Activated CD4-positive, alpha-beta T cell treated with anti-CD3 and anti-CD28 coated beads for 4 hours (primary cell): ENCODE measurements around the gene CCDC106.

Source experiments
- DNase-seq, 2 donors: peaks; one replicate each; pipeline ENCODE4 v3.0.0-alpha.2; 2020

CCDC106 gene

DNA sequence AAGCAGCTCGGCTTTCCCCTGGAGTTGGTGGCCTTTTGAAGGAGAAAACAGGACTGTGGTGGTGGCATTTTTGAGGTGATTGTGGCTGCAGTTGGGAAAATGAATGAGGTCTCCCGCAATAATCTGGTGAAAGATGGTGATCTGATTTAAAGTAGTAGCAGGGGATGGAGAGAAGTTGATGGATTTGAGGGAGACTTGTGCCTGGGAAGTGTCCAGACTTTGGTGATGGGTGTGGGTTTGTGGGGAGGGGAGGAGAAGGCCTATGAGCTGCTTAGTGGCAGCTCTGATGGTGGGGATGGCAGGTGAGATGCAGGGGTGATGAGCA, 23.0 kb downstream of the CCDC106 start:
- no peak for DNase-seq

DNA sequence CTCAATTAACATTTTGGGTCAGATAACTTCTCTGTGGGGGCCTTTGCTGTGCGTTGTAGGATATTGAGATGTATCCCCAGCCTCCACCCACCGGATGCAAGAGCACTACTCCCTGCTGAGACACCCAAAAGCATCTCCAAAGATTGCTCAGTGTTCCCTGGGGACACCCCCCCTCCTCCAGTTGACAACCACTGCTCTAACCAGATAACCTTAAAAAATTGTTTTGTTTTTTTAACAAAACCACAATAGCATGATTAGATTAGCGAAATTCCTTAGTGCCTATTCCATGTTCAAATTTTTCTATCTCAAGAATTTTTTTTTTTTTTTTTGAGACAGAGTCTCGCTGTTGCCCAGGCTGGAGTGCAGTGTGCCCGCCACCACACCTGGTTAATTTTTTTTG, 24.4 kb downstream of the CCDC106 start:
- no peak for DNase-seq

DNA sequence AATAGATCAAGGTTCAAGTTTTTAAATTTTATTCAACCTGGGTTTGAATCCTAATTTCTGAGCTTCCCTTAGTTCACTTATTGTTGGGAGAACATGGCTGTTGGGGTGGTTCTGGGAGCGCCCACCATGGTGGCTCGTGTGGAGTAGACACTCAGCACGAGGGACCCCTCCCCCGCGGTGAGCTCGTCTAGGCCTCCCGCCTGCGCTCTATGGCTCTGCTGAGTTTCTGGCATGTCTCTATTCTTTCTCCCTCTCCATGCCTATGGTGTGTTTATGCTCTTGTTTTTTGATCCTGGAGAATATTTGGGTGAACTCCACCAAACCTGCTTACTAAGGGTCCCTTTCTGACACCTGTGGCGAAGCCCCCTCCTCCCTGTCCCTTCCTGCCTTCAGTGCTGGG, 25.5 kb downstream of the CCDC106 start:
- no peak for DNase-seq

DNA sequence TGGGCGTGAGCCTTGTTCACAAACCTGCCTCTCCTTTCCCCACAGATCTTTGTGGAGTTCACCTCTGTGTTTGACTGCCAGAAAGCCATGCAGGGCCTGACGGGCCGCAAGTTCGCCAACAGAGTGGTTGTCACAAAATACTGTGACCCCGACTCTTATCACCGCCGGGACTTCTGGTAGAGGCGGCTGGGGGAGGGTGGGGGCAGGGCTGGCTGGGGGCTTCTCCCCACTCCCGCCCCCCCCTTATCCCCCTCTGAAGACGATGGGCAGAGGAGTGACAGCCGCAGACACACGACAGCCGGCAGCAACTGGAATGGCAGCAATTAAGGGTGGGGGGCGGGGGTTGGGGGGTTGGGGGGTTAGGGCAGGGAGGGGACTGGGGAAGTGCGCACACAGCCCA, 25.9 kb downstream of the CCDC106 start:
- no peak for DNase-seq

DNA sequence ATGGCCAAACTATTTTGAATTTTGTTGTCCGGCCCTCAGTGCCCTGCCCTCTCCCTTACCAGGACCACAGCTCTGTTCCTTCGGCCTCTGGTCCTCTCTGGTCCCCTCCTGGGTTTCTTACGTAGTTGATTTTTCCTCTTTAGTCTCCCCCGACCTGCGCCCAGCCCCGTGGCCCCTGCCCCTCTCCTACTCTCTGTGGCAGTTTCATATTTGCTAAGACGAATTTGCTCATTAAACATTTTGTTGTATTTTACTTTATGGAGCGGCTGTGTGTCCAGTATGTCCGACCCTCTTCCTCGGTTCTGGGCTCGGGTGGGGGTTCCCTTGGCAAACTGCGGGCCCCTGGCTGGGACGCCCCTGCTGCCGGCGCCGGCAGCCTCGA, 26.4 kb downstream of the CCDC106 start:
- DNase-seq, result no peak

DNA sequence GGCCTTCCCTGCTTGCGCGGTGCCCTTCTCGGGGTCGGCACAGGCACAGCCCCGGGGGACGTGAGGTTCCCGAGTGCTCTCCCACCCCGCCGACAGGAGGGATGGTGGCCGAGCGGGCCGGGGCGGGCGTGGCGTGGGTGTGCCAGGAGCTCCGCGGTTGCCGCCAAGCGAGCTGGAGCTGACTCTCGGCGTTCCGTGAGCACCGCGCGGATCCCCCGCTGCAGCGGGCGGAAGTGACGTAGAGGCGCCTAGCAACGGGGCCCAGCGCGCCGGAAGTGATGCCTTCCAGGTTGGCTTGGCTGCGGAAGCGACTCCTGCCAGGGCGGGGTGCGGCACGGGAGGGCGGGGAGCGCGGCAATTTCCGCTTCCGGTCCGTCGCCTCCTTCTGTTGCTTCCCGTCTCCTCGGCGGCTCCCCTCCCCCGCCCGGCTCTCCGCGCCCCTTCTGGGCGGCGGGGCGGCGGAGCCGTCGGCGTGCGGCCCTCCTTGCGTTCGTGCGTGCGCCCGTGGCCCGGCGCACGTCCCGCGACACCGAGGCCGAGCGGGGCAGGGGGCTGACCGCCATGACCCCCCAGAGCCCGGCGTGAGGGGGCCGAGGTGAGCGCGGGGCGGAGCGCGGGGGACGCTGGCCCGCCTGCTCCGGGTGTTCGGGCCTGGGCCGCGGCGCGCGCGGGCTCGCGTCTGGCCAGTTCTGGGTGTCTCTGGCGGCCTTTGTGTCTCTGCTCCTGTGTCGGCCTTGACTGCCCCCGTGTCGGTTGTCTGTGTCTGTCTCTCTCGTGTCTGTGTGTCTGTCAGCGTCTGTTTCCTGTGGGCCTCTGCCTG, 27.0 kb downstream of the CCDC106 start, which contains the start of gene EPN1:
TSS of gene EPN1 (plus strand) at position 386 of the 820 bp plus-strand sequence. CDS start 3,402 bp downstream, outside the sequence.
- DNase-seq, result peak; percentile 97

DNA sequence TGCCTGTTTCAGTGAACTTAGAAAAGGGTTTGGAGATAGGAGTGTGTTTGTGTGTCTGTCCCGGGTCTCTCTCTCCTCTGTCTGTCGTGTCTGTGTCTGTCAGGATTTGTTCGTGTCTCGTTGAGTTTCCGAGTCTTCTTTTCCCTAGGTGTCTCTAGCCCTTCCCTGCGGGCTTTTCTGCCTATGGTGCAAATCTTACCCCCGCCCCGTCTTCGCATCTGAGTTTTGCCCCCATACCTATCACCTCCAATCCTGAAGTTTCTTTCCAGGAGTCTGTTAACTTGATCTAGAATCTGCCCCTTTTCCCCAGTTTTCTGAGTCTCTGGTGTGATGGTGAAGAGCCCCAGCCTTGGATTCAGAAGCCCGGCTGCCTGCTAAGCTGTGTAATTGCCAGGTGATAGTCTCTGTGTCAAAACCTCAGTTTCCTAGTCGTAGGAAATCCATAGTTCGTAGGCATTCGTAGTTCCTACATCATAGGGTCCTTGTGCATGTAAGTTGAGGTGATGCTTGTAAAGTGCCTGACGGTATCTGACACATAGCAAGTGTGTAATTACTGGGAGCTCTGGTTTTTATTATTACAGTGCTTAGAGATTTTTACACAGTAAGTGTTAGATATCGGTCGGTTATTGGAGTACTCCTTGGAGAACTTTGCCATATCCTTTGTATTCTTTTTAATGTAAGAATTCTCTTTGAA, 27.8 kb downstream of the CCDC106 start:
- no peak for DNase-seq

DNA sequence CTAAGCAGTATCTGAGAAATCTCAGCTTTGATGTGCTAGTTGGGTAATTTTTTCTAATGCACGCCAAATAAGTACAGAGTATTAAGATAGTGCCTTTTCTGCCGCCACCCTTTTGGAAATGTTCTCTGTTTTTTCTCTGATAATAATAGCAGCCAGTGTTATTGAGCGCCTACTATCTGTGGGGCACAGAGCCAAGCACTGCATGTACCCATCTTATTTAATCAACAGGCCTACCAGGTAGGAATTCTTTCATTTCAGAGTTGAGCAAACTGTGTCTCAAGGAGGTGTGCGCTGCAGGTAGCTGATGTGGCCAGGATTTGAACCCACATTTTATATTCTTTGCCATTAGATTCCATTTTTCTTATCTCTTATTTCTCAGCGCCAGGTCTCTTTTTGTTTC, 28.4 kb downstream of the CCDC106 start:
- no peak for DNase-seq

DNA sequence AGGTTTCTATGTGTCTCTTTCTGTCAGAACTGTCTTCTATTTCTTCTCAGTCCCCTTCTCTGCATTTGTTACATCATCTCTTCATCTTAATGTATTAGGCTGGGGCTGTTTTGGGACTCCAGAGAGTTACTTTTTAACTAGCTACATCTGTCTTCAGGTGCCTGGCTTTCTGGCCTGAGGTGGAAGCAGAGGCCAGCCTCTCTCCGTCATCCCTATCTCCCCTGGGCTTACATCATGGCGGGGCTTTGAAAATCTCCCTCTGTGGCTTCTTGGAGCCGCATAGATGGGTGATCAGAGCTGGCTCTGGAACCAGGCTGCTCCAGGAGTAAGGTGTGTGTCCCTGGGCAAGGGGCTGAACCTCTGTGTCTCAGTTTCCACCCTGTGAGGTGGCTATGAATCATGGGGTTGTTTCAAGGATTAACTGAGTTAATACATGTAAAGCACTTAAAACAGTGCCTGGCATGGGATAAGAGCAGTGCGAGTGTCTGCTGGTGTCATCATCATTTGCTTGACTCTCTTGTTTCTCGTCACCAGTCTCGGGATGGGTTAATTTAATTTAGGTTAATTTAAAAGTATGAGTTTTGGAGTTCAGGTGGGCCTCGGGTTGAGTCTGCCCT, 29.0 kb downstream of the CCDC106 start:
- no peak for DNase-seq

DNA sequence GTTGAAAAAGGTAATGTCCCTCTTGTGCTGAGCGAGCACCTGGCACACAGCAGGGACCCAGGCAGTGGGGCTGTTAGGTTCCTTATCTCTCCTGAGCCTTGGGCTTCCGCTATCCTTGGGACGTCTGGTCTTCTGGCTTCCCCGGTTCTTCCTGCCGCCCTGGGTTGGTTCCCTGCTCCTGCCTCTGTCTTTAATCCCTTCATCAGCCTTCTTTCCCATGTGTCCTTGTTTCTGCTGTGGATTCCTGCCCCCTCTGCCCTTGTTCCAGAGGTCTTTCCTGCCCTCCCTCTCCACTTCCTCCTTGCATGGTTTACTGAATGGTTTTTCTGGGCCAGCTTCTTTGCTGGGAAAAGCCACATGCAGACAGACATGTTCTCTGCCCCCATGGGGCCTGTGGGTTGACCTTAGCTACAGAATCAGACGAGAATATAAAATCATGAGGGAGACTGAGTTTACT, 29.6 kb downstream of the CCDC106 start:
- DNase-seq, result no peak

DNA sequence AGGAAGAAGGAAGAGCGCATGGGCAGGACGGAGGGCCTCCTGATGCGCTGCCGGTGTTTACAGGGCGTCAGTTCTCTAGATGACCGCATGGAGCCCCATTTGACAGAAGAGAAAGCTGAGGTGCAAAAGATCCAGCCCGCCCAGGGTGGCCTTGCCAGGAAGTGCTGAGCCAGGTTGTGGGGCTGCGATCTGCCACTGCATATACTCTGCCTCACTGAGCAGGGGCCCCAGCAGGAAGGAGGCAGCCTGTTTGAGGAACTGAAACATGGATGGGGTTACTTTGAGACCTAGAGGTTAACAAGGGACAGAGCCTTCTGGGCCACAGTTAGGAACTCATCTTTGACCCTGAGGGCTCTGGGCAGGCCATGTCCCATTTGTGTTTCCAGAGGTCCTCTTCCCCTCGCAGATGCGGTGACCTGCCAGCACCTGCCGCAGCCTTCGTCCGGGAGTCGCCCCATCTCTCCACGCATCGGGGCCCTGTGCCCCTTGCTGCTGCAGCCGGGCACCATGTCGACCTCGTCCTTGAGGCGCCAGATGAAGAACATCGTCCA, 30.2 kb downstream of the CCDC106 start:
- DNase-seq, result no peak

DNA sequence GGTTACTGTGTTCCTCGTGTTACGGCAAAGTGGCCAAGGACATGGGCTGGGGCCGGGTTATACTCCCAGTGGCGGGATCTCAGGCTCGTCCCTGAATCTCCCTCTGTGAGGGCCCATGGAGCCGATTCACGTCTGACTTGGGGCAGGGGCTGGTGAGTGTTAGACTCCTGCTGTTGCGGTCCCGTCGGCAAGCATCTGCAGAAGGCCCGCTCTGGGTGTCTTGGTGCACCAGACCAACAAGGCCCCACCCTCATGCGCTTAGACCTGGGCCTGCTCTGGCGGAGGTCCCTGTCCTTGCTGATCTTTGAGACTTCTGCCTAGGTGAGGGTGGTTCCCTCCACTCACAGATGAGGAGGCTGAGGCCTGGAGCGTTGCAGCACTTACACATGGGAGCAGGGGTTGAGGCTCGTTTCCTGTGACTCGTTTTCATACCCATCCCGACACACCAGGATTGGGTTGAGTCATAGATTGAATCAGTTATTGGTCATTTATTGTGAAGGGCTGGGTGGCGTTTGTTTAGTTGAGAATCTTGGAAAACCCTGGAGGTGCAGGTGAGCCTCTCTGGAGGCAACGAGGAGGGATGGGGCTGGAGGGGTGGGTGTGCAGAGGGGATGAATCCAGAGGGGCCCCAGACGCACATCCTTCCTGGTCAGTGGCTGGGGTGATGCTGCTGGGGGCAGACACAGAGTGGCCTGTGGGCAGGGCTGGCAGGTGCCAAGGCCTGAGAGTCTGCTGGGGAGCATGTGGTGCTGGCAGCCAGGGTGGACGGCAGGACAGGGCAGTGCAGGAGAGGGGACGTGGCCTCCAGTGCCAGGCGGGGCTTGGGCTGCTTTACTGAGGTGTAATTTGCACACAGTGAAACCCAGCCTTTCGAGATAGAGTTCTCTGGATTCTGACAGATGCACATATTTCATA, 31.6 kb downstream of the CCDC106 start:
- no peak for DNase-seq

DNA sequence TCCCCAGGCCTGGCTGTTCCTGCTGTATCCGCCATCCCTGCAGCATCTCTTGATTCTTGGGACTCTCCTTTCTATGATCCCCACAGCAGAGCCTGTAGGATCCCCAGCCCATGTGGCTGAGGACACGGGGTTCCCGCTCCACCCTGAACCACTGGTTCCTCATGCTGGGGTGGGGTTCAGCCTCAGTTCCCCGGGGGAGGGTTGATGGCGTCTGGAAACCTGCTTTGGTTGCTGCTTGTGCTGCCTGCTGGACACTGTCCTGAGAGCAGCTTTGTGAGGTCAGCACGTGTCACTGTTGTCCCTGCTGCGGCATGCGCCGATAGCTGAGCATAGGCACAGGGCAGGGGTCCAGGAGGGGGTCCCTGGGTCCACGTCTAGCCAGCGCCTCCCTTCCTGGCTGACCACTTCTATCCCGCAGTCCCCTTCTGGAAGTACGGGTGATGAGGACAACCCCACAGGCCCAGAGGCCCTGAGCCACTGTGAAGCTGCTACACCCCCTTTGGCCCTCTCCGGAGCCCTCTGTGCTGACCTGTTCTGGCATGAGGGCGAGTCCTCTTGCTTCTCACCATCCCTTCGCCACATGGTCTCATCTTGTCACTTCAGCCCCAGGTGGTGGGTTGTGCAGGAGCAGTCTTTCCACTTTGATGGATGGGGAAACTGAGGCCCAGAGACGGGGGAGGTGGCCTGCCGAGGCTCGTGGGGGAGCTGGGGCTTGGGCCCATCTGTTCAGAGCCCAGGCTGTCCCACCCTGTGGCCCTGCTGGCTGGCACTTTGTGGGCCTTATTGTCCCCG, 32.5 kb downstream of the CCDC106 start:
- DNase-seq, result no peak

DNA sequence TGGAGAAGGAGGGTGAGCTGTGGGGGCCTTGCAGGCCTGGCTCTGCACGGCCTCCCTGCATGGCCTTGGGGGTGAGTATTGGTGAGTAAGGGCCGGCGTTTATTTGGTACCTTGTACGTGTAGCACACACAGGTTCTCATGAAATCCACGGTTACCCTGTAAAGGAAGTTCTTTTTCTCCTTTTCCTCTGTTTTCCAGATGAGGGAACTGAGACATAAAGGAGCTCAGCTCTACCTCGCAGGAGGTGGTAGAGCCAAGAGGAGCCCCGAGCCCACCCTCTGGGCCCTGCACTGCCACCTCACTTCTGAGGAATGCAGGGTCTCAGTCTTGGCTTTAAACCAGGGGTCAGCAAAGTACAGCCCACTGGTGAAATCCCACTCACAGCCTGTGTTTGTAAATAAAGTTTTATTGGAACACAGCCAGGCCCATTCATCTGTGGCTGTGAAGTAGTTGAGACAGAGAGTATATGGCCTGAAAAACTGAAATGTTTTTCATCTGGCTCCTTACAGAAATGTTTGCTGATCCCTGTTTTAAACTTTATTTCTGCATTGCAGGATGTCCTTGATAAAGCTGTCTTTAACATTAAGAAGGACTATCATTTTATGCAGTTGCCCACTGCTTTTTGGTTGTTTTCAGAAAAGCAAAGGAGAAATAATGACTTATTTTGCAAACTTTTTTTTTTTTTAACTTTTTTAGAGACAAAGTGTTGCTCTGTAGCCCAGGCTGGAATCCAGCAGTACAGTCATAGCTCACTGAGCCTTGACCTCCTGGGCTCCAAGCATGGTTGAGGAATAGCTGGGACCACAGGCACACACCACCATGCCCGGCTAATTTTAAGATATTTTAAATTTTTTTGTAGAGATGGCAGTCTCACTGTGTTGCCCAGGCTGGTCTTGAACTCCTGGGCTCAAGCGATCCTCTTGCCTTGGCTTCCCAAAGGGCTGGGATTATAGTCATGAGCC, 33.4 kb downstream of the CCDC106 start:
- DNase-seq, result no peak

DNA sequence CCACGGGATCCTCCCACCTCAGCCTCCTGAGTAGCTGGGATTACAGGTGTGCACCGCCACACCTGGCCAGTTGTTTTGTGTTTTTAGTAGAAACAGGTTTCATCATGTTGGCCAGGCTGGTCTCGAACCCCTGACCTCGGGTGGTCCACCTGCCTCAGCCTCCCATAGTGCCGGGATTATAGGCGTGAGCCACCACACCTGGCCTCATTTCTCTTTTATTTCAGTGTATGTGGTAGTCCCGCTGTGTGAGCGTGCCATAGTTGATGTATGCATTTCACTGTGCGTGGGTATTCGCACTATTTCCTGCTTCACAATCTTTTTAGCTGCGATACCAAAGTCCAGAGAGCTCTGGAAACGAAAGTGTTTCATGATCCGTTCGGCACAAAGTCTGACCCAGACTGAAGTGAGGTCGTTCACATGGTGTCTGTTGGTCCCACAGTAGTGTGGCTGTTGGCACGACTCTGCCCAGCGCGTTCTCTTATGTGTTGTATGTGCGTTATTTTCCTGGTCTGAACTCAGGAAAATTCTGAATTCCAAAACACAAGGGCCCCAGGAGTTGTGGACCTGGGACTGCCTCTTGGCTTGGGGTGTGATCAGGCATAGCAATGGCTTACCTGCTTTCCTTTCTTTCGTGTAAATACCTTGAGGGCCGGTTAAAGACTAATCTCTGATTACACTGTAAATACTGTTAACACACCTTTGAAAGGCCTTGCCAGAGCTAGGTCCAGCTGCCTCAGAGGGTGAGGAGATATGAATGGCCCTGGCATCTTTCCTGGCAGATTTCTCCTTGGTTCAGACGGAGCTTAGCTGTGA, 35.6 kb downstream of the CCDC106 start:
- DNase-seq, result no peak

DNA sequence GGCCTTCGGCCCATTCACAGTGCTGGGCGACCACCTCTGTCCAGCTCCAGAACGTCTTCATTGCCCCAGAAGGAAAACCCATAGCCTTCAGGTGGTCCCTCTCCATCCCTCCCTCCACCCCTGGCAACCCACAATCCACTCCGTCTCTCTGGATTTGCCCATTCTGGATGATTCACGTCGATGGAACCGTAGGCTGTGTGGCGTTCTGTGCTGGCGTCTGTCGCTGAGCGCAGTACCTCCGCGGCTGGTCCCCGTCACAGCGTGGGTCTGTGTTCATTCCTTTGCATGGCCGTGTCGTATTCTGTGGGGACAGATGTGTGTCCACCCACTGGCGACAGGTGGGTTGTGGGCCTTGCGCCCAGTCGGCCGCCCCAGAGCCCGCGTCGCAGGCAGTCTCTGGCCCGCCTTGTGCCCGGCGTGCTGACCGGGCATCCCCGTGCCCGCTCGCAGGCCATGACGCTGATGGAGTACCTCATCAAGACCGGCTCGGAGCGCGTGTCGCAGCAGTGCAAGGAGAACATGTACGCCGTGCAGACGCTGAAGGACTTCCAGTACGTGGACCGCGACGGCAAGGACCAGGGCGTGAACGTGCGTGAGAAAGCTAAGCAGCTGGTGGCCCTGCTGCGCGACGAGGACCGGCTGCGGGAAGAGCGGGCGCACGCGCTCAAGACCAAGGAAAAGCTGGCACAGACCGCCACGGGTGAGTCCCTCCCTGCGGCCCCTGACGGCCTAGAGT, 37.1 kb downstream of the CCDC106 start:
- DNase-seq, result no peak

DNA sequence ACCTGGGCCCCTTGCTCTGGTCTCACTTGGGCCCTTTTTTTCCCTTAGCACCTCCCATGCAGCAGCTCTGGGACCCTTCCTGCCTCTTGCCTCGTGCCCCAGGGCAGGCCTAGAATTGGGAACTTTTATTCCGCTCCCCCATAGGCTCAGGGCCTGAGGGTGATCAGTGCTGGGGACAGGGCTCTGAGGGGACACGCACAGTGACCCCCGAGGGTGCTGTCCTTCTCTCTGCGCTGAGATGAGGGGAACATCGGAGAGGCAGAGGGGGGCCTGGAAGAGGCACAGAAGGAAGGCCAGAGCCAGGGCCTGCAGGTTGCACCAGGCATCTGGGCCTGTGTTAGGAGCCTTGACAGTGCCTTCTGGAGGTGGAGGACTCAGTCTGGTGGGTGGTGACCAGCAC, 37.8 kb downstream of the CCDC106 start:
- DNase-seq, result no peak

DNA sequence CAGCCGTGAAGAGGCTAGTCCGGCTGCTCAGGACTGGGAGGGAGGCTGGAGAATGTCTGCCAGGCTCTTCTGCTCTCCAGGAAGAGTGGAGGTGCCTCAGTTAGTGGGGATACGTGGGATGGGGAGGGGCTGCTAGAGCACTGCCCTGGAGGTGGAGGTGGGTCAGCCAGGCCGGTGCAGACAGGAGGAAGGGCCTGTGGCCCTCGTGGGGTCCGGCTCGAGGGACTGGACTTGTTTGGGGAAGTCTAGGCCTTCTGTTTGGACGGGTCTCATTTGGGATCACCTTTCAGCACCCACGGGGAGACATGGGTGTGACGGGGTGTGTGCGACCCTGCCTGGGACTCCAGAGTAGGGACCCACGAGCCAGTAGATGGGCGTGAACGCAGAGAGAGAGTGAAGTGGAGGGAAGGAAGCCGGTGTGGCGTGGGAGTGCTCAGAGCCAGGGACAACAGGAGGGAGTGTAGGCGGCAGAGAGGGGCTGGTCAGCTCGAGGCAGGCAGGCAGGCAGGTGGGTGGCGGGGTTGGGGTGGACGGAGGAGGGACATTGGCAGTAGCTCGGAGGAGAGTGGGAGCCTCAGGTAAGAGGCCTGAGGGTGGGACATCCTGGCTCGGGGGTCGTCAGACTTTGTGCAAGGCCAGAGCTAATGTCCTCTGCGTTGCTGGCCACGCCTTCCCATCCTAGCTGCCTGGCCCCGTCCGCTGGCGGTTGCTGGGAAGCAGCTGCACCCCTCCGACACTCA, 38.5 kb downstream of the CCDC106 start:
- no peak for DNase-seq
